ENCODE measurements around the gene ILDR1. TPM values are rescaled to one million over a fixed set of nuclear protein-coding genes. Genes with fewer than 3 reads are reported as not detected.

The ILDR1 gene
- total RNA-seq, 1 donor from 2014 or later = 6.9 TPM

DNA sequence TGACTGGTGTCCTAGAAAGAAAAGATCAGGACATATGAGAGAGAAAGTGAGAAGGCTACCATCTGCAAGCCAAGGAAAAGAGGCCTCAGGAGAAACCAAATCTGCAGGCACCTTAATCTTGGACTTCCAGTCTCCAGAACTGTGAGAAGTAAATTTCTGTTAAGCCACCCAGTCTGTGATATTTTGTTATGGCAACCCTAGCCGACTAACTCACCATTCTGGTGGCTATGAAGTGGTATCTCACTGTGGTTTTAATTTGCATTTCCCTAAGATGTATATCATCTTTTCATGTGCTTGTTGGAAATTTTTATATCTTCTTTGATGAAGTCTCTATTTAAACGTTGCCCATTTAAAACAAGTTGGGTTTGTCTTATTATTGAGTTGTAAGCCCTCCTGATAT lies 40.6 kb downstream of the ILDR1 start:
- TF ChIP-seq, protein P1, sequence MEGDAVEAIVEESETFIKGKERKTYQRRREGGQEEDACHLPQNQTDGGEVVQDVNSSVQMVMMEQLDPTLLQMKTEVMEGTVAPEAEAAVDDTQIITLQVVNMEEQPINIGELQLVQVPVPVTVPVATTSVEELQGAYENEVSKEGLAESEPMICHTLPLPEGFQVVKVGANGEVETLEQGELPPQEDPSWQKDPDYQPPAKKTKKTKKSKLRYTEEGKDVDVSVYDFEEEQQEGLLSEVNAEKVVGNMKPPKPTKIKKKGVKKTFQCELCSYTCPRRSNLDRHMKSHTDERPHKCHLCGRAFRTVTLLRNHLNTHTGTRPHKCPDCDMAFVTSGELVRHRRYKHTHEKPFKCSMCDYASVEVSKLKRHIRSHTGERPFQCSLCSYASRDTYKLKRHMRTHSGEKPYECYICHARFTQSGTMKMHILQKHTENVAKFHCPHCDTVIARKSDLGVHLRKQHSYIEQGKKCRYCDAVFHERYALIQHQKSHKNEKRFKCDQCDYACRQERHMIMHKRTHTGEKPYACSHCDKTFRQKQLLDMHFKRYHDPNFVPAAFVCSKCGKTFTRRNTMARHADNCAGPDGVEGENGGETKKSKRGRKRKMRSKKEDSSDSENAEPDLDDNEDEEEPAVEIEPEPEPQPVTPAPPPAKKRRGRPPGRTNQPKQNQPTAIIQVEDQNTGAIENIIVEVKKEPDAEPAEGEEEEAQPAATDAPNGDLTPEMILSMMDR (IDR thresholded peaks at IDR 0.05) = no peak

DNA sequence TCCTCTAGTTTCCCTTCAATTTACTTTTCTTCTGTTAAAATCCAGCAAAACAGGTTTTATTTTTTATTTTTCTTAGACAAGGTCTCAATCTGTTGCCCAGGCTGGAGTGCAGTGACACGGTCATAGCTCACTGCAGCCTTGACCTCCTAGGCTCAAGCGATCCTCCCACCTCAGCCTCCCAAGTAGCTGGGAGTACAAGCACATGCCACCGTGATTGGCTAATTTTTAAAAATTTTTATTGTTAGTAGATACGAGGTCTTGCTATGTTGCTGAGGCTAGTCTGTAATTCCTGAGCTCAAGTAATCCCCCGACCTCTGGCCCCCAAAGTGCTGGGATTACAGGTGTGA lies 41.6 kb downstream of the ILDR1 start:
- Histone ChIP-seq H3K4me1 (no peaks in the 10 kb centered on the region), H3K27ac (no peak overlapping the region), H3K27me3 (no peaks in the 10 kb centered on the region), H3K9me3 (peaks cover 9% of the 10 kb centered on the region), H3K4me3 (no peak overlapping the region), H3K36me3 (no peaks in the 10 kb centered on the region)
- no peak for ATAC-seq
- TF ChIP-seq, protein P1 (IDR thresholded peaks at IDR 0.05) = no peak
- intact Hi-C loops (cut with DNase I) = no loop called here
- DNase-seq = no peak

More for the DNA sequence above, 40.6 kb downstream of the ILDR1 start:
- Histone ChIP-seq H3K4me3 (no peak overlapping the region), H3K9me3 (peaks cover 9% of the 10 kb centered on the region), H3K36me3 (no peaks in the 10 kb centered on the region), H3K4me1 (no peaks in the 10 kb centered on the region), H3K27me3 (no peaks in the 10 kb centered on the region), H3K27ac (no peak overlapping the region)
- intact Hi-C loops (cut with DNase I) = no loop called here
- ATAC-seq (no peak), DNase-seq (no peak)

DNA sequence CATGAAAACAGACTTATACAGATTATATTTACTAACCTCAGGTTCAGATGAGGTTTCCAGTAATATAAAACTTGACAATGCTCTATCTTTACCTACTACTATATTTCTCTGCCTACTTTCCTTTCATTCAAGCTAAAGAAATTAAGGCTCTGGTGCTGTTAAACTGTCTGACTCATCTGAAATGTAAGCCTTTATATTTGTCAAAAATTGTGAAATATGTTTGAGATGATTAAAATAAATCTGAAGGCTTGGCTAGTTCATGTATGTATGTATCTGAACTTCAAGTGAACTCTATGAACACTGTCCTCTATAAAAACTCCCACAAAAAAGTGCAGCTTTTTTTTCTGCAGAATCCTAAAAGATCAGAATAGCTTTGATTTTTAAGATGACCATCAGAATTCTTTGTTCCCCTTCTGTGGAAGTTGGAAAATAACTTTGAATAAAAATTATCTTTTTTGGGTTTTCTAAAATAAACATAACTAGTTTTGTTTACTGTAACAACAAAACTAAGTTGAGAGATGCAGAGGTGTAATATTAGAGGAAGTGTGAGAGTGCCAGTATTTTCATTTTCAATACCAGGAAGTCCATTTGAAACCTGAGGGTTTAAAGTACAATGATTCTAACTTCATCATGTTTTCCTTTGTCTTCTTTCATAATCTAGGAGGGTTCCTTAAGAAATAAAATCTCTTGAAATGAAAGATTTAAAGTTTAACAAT lies 42.2 kb downstream of the ILDR1 start:
- intact Hi-C loops (cut with DNase I) = no loop called here
- Histone ChIP-seq H3K4me1 (no peaks in the 10 kb centered on the region), H3K27ac (no peak overlapping the region), H3K27me3 (no peaks in the 10 kb centered on the region), H3K4me3 (no peak overlapping the region), H3K36me3 (no peaks in the 10 kb centered on the region), H3K9me3 (peaks cover 9% of the 10 kb centered on the region)
- TF ChIP-seq, protein P1 (IDR thresholded peaks at IDR 0.05) = no peak
- ATAC-seq = no peak
- DNase-seq = no peak

DNA sequence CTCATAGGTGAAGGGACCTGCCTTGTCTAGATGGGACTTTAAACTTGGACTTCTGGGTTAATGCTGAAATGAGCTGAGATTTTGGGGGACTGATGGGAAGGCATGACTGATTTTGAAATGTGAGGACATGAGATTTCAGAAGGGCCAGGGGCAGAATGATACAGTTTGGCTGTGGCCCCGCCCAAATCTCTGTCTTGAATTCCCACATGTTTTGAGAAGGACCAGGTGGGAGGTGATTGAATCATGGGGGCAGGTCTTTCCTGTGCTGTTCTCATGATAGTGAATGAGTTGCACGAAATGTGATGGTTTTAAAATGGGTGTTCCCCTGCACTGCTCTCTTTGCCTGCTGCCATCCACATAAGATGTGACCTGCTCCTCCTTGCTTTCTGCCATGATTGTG lies 42.8 kb downstream of the ILDR1 start:
- Histone ChIP-seq H3K27me3 (no peaks in the 10 kb centered on the region), H3K9me3 (peaks cover 9% of the 10 kb centered on the region), H3K4me1 (no peaks in the 10 kb centered on the region), H3K27ac (no peak overlapping the region), H3K4me3 (no peak overlapping the region), H3K36me3 (no peaks in the 10 kb centered on the region)
- TF ChIP-seq, protein P1 (IDR thresholded peaks at IDR 0.05) = no peak
- DNase-seq = no peak
- no peak for ATAC-seq
- intact Hi-C loops (cut with DNase I) = no loop called here

DNA sequence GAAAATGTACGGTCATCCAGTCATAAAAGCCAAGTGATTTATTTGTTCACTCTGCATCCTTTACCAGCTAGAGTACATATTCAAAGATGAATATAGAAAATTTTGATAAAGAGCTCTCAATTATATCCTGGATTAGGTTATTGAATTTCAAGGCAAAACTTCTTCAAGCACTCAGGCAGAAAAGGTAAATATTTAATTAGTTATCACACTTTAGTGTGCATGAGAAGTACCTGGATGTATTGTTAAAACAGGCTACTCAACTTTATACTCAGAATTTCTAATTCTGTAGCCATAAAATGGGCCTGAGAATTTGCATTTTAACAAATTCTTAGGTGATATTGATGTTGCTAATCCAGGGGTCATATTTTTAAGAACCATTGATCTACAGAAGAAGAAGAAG lies 45.3 kb downstream of the ILDR1 start:
- no peaks in the 10 kb centered on the region for H3K9me3 ChIP-seq
- H3K4me3 ChIP-seq = no peak overlapping the region
- H3K4me1 ChIP-seq = no peaks in the 10 kb centered on the region
- no peaks in the 10 kb centered on the region for H3K36me3 ChIP-seq
- H3K27ac ChIP-seq = no peak overlapping the region
- intact Hi-C loops (cut with DNase I) = no loop called here
- no peaks in the 10 kb centered on the region for H3K27me3 ChIP-seq
- ATAC-seq (no peak), DNase-seq (no peak)
- TF ChIP-seq, protein P1 (IDR thresholded peaks at IDR 0.05) = no peak
